Activated T-helper 1 cell treated with Interleukin-2 at 50 U/mL for 16 hours (primary cell): ENCODE data around the gene SLC9B1.
"Not testable (repeated sequence)": the region's sequence is repeated elsewhere in the genome, so short reads cannot be mapped to it uniquely, and the experiment has no call there.

Experiments
- DNase-seq: peaks from one replicate; pipeline ENCODE4 v3.0.0-alpha.2; 2020; ENCODE audit warnings: low read depth

The SLC9B1 gene

GRCh38 chr4:103011378-103012025 is 8.0 kb downstream of the SLC9B1 start:
- no peak for DNase-seq

- DNase-seq: no peak
Observed at GRCh38 chr4:103010804-103011203, 8.7 kb downstream of the SLC9B1 start.

GRCh38 chr4:103008875-103009729 is 10.4 kb downstream of the SLC9B1 start:
- no peak for DNase-seq

GRCh38 chr4:103002551-103002950 is 17.0 kb downstream of the SLC9B1 start:
- no peak for DNase-seq

- DNase-seq: no peak
Observed at GRCh38 chr4:102994803-102995202, 24.7 kb downstream of the SLC9B1 start.

GRCh38 chr4:102993985-102994384 is 25.5 kb downstream of the SLC9B1 start:
- DNase-seq: not testable (repeated sequence)

- DNase-seq: no peak
Observed at GRCh38 chr4:102988429-102989020, 31.0 kb downstream of the SLC9B1 start.

GRCh38 chr4:102981005-102981404 is 38.5 kb downstream of the SLC9B1 start:
- no peak for DNase-seq

GRCh38 chr4:102961813-102962212 is 57.7 kb downstream of the SLC9B1 start:
- not testable (repeated sequence) for DNase-seq

GRCh38 chr4:102959496-102959895 is 60.0 kb downstream of the SLC9B1 start:
- DNase-seq: no peak

- no peak for DNase-seq
Observed at GRCh38 chr4:102945066-102945465, 74.4 kb downstream of the SLC9B1 start.

- DNase-seq: not testable (repeated sequence)
Observed at GRCh38 chr4:102938063-102938462, 81.4 kb downstream of the SLC9B1 start.

- DNase-seq: no peak
Observed at GRCh38 chr4:102935716-102936115, 83.8 kb downstream of the SLC9B1 start.

GRCh38 chr4:102919697-102920096 is 99.8 kb downstream of the SLC9B1 start:
- not testable (repeated sequence) for DNase-seq

- DNase-seq: no peak
Observed at GRCh38 chr4:102918859-102919258, 100.6 kb downstream of the SLC9B1 start.

GRCh38 chr4:102901804-102902203 is 117.7 kb downstream of the SLC9B1 start:
- no peak for DNase-seq

- not testable (repeated sequence) for DNase-seq
Observed at GRCh38 chr4:102897610-102898009, 121.9 kb downstream of the SLC9B1 start.

GRCh38 chr4:102896547-102896946 is 123.0 kb downstream of the SLC9B1 start:
- DNase-seq: not testable (repeated sequence)

- DNase-seq: not testable (repeated sequence)
Observed at GRCh38 chr4:102889866-102890265, 129.6 kb downstream of the SLC9B1 start.

- not testable (repeated sequence) for DNase-seq
Observed at GRCh38 chr4:102888570-102888969, 130.9 kb downstream of the SLC9B1 start.

- no peak for DNase-seq
Observed at GRCh38 chr4:102883278-102883677, 136.2 kb downstream of the SLC9B1 start.

- DNase-seq: no peak
Observed at GRCh38 chr4:102881343-102881742, 138.2 kb downstream of the SLC9B1 start.

GRCh38 chr4:102878901-102879300 is 140.6 kb downstream of the SLC9B1 start:
- no peak for DNase-seq
